ENCODE data around the gene PYHIN1.

PYHIN1 gene

DNA sequence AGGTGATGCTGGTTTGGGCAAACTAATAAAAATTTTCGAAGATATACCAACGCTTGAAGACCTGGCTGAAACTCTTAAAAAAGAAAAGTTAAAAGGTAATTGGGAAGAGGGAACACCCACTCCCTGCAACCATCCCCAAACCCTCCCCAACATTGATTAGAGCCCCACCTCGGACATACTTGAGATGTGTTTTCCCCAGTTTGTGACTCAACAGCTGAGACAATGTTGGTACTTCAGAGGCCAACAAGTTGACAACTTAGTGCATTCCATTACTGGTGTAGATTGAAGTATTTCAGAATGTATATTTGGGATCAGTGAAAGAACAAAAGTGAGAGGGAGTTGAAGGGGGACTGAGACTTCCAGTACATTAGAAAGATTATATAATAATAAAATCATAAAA lies 83.5 kb downstream of the PYHIN1 start:
- DNase-seq (ENCODE audit: low read depth), result no peak

DNA sequence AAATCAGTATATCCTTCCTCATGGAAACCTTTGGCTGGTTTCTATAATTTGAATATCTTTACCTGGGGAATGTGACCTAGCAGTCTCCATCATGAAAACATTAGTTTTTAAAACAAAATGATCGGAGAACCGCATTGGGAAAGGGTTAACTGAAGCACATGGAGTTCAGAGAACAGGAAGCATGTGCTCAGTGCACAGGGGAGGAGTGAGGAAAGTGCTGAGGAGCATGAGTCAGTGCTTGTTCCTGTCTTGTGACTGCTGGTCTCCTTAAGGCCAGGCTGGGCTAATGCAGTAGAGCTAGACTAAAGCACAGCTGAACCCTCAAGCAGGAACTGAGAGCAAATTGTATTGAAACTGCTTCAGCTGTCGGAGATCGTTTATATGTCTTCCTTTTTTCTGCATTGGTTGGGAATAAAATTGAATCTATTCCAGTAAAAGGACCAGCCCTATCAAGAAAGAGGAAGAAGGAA lies 84.1 kb downstream of the PYHIN1 start:
- DNase-seq (ENCODE audit: low read depth), result peak; percentile 49

DNA sequence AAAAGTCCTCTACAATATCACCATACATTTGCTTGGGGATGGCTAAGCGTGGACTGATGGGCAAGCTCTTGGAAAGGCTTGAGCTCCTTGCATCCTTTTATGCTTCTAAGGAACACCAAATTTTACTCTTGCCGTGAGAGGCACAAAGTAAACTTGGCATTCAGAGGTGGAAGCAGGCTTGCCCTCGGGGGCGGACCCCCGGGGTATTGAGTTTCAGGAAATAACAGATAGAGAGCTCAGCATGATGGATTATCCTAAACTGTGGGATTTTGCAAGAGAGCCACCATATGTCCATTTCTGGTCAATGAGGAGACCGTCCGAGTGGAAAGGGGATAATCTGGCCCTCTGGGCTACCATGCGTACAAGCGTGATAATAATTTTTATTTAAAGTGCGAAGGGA lies 92.4 kb downstream of the PYHIN1 start:
- DNase-seq (ENCODE audit: low read depth), result no peak

DNA sequence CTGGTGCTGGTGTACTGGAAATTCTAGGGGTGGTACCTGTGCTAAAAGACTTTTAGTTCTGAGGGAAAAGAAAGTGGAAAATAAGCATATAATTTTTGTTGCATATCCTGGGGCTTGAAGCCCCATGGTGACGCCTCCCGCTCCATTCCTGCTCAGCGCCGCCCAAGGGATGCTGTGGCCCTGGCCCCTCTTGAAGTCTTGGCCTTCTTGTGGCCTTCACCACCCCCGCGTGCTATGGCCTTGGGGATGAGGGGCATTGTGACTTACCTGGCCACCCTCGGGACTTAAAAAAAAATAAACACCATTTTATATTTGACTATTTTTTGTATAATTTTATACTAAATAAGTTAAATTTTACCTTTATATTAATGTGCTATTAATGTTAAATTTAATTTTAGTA lies 93.7 kb downstream of the PYHIN1 start:
- DNase-seq (ENCODE audit: low read depth), result no peak
